HG03139 (cell line): ENCODE measurements around the gene KCTD8.

Experiments
- ATAC-seq: cut with Tn5 transposase; IDR thresholded peaks from one replicate; pipeline ENCODE4 v1.9.1; 2021; ENCODE audit not compliant: unreplicated experiment

Gene KCTD8

GRCh38 chr4:44448521-44449461 is at the start of gene KCTD8:
Gene KCTD8 (minus strand): TSS chr4:44448809.
- ATAC-seq: peak; percentile 98

GRCh38 chr4:44494810-44495701 is 46.4 kb upstream of the KCTD8 start:
- no peak for ATAC-seq

- ATAC-seq: no peak
Measured at GRCh38 chr4:44493924-44494323, 45.3 kb upstream of the KCTD8 start.

DNA sequence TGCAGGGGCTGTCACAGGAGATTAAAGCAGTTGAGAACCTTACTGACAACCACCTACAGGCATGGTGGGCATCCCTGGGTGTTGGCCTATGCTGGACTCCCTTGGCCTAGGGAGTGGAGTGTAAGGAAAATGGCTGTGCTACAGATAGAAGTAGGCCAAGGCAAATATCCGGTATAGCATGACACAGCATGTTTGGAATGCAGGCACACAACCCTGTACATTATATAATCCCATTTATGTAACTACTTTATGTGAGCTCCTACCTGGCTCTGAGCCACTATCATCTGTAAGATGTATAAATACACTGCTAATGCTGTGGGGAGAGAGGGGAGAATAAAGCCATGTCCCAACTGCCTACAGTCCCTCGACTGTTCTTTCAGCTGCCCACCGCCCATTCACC is 38.7 kb upstream of the KCTD8 start:
- ATAC-seq: no peak

GRCh38 chr4:44479731-44480130 is 31.1 kb upstream of the KCTD8 start:
- ATAC-seq: no peak

DNA sequence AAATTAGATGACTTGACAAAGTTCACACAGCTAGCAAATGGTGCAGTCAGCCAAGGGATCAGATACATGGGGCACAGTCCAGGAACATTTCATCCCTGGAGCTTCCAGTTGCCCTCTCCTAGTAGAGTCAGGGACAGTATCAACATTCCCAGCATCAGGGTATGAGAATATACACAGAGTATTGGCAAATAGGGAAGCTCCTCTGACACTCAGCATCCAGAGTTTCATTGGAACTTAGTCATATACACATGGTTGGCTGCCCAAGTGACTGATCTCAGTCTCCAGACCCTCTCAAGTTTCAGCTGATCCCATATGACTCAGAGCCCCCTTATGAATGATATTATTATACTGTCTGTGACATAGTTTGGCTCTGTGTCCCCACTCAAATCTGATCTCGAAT is 13.7 kb upstream of the KCTD8 start:
- ATAC-seq: no peak

DNA sequence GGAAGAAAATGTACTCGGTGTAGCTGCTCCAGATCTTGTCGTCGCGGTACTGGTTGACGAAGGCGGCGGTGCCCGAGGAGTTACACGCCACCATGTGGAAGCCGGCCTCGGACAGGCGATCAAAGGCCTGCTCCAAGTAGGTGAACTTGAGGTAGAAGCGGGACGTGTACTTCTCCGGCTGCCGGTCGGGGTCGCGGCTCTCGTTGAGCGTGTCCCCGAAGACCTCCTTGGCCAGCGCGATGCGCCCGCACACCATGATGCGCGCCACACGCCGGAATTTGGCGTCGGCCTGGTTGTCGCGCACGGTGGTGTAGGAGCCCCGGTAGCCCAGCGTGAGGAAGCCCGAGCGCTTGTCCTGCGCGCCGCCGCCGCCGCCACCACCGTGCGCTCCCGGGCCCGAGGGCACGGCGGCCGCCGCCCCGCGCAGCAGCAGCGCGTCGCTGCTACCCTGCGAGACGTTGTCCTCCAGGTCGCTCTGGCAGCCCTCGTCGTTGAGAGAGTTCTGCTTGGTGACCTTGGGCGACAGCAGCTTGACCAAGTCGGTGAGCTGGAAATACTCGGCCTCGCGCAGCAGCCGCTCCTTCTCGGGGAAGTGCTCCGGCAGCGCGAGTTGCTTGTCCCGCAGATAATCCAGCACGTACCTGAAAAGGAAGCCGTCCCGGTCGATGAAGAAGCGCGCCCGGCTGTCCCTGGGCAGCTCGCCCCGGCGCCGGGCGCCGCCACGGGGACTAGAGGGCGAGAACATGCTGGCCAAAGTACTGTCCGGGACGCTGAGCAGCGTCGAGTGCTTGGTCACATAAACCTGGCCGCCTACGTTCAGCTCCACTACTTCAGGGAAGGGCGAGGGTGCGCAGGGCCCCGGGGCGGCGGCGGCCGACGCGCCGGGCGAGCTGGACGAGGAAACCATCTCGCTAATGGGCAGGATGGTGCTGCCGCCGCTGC is 775 bp downstream of the KCTD8 start:
- ATAC-seq: no peak

GRCh38 chr4:44446801-44447562 is 1.6 kb downstream of the KCTD8 start:
- ATAC-seq: no peak

- no peak for ATAC-seq
Measured at GRCh38 chr4:44446191-44446590, 2.4 kb downstream of the KCTD8 start.

DNA sequence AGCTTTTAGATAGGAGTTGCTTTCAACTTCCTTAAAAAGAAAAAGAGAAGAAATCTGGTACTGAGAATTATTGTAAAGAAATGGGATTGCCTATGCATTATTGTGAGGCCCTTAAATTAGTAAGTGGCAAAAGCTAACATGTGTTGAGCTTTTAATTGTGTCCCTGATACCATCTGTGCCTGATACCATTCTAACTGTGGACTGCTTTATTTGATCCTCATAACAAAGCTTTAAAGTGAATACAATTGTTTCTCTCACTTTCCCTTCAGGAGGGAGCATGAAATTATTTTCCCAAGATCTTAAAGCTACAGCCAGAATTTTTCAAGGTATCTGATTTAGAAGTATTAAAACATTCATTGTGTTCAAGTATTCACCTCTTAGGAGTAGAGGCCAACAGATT is 9.9 kb downstream of the KCTD8 start:
- no peak for ATAC-seq

DNA sequence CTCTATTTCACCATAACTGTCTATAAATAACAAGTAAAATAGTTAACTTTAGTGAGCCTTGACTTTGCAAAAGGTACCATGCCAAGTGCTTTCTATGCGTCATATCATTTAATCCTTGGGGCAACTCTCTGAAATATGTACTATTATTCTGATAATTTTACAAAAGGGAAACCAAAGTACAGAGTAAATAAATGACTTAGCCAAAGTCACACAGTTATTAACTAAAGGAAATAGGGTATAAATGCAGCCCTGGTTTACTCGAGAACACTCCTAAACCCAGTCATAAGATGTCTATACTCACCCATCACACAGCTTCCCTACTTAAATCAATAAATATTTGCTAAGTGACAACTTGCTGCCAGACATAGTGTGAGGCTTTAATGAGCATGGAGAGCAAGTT is 14.4 kb downstream of the KCTD8 start:
- ATAC-seq: no peak

GRCh38 chr4:44425614-44426208 is 22.9 kb downstream of the KCTD8 start:
- ATAC-seq: no peak

DNA sequence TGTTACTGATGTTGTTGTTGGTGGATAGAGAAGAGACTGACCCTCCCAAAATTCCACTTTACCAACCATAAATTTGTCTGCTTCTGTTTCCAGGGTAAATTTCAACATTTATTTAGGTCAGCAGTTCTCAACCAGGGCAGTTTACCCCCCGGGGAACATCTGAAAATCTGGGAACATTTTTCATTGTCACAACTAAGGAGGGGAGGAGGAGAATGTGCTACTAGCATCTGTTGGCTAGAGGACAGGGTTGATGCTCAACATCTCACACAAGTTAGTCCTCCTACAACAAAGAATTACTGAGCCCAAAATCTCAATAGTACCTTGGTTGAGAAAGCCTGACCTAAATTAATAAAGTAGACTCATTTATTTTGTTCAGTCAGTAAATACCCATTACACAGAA is 25.7 kb downstream of the KCTD8 start:
- no peak for ATAC-seq

- no peak for ATAC-seq
Measured at GRCh38 chr4:44421330-44422065, 27.1 kb downstream of the KCTD8 start.

DNA sequence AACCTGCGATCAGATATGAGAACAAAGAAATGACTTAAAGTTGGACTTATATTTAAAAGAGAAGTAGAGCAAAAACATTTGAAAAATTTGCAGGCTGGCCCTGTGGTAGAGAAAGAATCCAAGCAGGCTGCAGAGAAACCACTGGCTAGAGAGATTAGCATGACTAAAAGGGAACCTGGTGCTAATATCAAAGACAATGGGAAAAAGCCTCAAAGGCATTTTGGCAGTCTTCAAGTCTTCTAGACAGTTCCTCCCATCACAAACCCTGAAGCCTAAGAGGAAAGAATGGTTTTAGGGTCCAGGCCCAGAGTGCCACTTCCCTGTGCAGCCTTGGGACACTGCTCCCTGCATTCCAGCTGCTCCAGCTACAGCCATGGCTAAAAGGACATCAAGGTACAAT is 33.4 kb downstream of the KCTD8 start:
- no peak for ATAC-seq

GRCh38 chr4:44368413-44369167 is 80.0 kb downstream of the KCTD8 start:
- ATAC-seq: no peak

DNA sequence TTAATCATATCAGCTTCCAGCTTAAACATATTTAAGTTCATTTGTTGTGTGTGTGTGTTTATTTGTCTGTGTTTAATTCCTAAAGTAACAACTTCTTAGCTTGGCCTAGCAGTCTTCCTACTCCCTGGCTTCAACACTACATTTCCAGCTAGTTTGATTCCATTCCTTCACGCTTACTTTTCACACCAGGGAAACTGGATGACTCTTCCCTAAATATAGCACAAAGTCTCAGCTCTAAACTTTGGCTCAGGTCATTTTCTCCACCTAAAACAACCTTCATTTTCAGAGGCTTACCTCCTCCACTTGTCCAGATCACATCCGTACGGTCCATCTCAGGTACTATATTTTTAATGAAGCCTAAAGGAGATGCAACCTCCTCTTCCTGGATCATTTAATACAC is 94.4 kb downstream of the KCTD8 start:
- ATAC-seq: no peak

DNA sequence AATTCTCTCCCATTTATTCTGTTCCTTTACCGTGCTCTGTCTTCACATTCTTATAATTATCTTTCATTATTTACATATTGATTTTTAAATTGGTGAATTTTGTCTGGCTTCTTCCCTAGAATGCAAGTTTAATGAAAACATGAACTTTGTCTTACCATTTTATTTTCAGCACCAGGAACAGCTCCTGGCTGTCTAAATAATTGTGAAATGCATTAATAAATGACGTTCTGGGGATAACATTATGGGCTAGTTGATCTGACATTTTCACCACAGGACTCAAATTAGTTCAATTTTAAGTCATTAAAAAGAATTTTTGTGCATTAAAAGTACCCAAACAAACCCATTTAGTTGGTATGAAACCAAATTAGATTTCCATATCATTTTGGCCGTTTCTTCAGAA is 97.5 kb downstream of the KCTD8 start:
- ATAC-seq: no peak
